ES-I3 (cell line): Measurements from ENCODE around the gene MIB1.
"Not testable (repeated sequence)": the region's sequence is repeated elsewhere in the genome, so short reads cannot be mapped to it uniquely, and the experiment has no call there.

Experiments
- H3K36me3 ChIP-seq: 2 replicates; pipeline ENCODE4 v1.6.1; 2013; ENCODE audit warnings: mild to moderate bottlenecking, low read length, control low read depth, moderate library complexity; ENCODE audit not compliant: insufficient read depth
- H3K4me1 ChIP-seq: 2 replicates; pipeline ENCODE4 v1.6.1; 2013; ENCODE audit warnings: mild to moderate bottlenecking, control low read depth, low read length; ENCODE audit not compliant: insufficient read depth
- H3K9ac ChIP-seq: 2 replicates; pipeline ENCODE4 v1.6.1; 2013; ENCODE audit warnings: low read depth, mild to moderate bottlenecking, low read length, moderate library complexity
- H3K9me3 ChIP-seq: 2 replicates; pipeline ENCODE4 v1.6.1; 2013; ENCODE audit warnings: mild to moderate bottlenecking, low read length, moderate library complexity; ENCODE audit not compliant: control insufficient read depth, insufficient read depth

The MIB1 gene

DNA sequence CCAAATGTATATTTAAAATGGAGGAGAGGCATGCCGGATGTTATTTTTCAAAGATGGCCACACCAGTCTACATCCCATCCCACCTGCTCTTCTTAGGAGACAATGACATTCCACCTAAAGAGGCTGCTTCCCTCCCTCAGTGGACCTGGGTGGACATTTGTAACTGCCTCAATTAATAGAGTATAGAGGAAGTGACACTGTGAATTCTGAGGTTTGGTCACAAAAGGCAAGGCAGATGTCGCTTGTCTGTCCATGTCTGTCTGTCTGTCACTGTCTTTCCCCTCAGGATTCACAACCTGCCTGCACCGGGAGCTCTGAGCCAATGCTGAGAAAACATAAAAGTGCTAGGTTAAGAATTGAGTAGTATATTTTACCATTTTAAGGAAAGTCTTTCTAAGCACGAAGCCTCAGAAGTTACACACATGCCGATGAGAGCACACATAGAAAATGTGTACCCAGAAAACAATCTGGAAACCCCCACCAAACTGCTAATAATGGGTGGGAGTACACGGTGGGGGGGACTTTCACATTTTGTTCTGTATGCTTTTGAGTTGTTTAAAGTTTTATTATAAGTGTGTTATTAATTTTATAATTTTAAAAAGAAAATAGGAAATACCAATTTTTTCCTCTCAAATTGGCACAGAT, 21.0 kb downstream of the MIB1 start:
- no peaks in the 10 kb centered on the region for H3K9me3 ChIP-seq
- 0 out of 2 replicates have a peak, but pooled peaks cover 3% of the 10 kb centered on the region for H3K36me3 ChIP-seq
- no peak overlapping the region for H3K9ac ChIP-seq
- peaks cover 19% of the 10 kb centered on the region for H3K4me1 ChIP-seq

DNA sequence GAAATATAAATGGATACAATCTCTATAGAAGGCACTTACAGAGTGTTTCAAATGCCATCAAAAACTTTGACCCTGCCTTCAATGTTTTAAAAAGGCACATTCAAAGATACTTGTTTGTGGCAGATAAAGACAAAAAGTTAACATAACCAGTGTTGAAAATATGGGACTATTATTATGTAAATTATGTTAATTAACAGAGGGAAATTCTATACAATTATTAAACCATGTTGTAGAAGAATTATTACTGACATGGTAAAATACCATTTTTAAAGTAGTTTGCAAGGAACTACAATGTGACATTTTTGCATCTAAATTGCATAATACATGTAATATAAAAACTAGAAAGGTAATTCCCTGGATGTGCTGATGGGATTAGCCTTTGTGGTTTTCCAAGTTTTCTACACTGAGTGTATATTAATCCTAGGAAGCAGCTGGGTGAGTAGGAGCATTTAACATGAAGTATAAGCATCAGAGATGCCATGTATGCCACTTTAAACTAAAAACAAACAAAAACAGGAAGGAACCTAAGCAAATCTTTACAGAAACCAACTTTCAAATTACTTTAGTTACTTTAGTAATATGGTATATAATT, 21.7 kb downstream of the MIB1 start:
- peaks cover 19% of the 10 kb centered on the region for H3K4me1 ChIP-seq
- H3K9me3 ChIP-seq = no peaks in the 10 kb centered on the region
- H3K9ac ChIP-seq = no peak overlapping the region
- H3K36me3 ChIP-seq = 0 out of 2 replicates have a peak, but pooled peaks cover 3% of the 10 kb centered on the region

DNA sequence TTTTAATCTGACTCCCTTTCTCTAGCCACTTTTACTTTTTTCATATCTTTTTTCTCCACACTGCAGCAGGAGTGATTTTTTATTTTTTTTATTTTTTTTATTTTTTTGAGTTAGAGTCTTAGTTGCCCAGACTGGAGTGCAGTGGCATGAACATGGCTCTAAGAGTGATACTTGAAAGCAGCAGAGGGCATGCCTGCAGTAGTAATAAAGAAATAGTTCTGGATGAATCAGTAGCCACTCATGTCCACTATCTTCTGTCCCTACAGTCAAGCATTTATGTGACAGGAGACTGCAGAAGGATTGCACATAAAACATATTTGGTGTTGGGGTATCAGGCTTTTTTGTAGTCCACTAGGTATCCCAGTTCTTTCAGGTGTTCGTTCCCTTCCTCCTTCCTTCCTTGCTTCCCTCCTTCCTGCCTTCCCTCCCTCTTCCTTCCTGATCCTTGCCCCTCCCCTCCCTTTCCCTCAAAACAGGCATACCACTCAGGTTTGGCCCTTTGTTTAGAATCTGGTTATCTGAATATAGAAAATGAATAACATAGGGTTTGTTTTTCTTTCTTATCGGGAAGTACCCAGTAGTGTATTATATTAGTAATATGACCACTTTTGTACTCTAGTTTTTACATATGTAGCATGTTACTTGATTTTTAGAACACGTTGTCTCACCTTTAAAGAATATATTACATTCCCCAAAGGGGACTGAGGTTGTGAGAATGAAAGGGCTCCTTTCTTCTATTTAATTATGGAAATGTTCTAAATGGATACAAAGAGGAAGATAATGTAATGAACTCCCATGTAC, 23.5 kb downstream of the MIB1 start:
- Histone ChIP-seq H3K9ac (no peak overlapping the region), H3K36me3 (peaks cover 7% of the 10 kb centered on the region; the same call in 1 of the 2 replicates), H3K9me3 (no peaks in the 10 kb centered on the region), H3K4me1 (peaks cover 19% of the 10 kb centered on the region)

DNA sequence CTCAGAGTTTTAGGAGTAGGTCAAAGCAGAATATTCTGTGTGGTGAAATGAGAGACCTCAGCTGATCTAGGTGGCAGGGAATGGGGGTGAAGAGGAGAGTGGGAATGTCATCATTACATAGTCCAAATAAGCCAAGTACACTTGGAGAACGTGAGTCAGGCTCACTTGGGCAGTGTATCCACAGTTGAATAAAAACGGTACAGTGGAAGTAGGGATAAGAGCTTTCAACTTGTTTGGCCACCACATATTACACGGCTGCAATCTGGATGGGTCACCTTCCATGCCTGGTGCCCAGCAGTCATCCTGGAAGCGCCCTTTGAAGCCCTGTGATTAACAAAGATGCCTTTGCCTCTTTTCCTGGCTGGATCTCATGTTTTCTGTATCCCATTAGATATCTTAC, 28.6 kb downstream of the MIB1 start:
- Histone ChIP-seq H3K9ac (no peak overlapping the region), H3K36me3 (peaks cover 18% of the 10 kb centered on the region), H3K4me1 (no peaks in the 10 kb centered on the region), H3K9me3 (no peaks in the 10 kb centered on the region)

DNA sequence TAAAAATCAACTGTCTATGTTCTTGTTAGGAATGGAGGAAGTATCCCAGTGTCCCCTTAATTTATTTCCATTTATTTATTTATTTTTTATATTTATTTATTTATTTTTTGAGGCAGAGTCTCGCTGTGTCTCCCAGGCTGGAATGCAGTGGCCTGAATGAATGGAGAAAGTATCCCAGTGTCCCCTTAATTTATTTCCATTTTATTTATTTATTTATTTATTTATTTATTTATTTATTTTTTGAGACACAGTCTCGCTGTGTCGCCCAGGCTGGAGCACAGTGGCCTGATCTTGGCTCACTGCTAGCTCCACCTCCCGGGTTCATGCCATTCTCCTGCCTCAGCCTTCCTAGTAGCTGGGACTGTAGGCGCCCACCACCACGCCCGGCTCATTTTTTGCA, 34.1 kb downstream of the MIB1 start:
- H3K4me1 ChIP-seq = no peaks in the 10 kb centered on the region
- peaks cover 4% of the 10 kb centered on the region for H3K36me3 ChIP-seq
- no peak overlapping the region for H3K9ac ChIP-seq
- no peaks in the 10 kb centered on the region for H3K9me3 ChIP-seq

DNA sequence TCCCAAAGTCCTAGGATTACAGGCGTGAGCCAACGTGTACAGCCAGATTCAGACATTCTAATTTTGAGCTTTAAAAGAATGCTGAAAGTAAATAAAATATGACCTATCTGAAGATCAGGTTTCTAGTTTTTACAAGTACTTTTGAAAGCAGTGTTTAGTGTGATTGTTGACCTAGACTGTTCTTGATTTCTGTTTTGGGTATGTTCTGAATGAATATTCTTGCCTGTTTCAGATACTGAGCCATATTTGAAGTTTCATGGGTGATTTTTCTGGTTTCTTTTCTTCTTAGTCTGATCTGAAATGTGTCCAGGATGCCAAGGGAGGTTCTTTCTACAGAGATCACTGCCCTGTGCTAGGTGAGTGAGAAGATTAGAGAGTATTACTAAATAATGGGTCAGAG, 37.2 kb downstream of the MIB1 start:
- H3K4me1 ChIP-seq = no peaks in the 10 kb centered on the region
- peaks cover 4% of the 10 kb centered on the region for H3K36me3 ChIP-seq
- H3K9me3 ChIP-seq = no peaks in the 10 kb centered on the region
- no peak overlapping the region for H3K9ac ChIP-seq

DNA sequence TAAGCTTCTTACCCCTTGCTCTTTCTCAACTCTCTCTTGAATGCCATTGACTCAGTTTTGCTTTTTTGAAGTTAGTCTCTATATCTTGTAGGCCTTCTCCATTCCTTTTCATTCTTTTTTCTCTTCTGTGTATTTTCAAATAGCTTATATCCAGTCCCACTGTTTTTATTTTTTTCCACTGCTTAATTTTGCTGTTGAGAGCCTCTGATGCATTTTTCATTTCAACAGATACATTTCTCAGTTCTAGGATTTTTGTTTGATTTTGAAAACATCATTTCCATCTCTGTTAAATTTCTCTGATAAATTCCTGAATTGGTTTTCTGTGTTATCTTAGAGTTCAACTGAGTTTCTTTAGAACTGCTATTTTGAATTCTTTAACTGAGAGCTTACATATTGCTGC, 45.9 kb downstream of the MIB1 start:
- Histone ChIP-seq H3K36me3 (peaks cover 10% of the 10 kb centered on the region), H3K9ac (no peak overlapping the region), H3K4me1 (no peaks in the 10 kb centered on the region), H3K9me3 (no peaks in the 10 kb centered on the region; the same call in 1 of the 2 replicates)

DNA sequence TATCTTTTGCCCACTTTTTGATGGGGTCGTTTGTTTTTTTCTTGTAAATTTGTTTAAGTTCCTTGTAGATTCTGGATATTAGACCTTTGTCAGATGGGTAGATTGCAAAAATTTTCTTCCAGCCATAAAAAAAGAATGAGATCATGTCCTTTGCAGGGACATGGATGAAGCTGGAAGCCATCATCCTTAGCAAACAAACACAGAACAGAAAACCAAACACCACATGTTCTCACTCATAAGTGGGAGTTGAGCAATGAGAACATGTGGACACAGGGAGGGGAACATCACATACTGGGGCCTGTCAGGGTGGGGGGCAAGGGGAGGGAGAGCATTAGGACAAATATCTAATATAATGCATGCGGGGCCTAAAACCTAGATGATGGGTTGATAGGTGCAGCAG, 55.5 kb downstream of the MIB1 start:
- H3K9me3 ChIP-seq, H3K4me1 ChIP-seq, H3K9ac ChIP-seq, H3K36me3 ChIP-seq: not testable (repeated sequence)

DNA sequence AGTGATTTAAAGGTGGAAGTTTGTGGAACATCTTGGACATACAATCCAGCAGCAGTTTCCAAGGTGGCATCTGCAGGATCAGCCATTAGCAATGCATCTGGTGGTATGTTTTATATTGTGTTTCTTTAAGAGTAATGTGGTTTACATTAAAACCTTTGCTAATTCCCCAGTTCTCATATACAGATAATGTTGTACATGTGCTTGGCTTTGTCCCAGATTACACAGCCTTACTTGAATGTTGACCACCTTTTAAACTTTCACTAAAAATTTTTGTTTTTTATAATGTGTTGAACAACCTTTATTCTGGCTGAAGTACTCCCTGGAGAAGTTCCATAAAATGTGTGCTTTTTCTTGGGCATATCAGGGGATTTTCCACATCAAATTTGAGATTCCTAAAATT, 57.5 kb downstream of the MIB1 start:
- no peaks in the 10 kb centered on the region for H3K4me1 ChIP-seq
- no peak overlapping the region for H3K9ac ChIP-seq
- H3K9me3 ChIP-seq = no peaks in the 10 kb centered on the region
- H3K36me3 ChIP-seq = no peaks in the 10 kb centered on the region

DNA sequence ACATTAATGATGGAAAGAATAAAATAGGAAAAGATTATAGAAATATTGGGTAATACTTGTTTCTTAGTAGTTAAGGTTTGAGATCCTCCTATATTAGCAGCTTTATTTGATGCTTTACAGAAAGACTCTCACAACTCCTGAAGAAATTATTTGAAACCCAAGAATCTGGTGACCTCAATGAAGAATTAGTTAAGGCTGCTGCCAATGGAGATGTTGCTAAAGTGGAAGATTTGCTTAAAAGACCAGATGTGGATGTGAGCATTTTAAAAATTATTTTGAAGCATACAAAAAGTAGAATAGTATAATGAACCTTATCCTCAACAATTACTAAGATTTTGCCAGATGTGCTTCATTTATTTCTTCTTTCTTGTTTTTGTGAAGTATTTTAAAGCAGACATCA, 59.1 kb downstream of the MIB1 start:
- H3K9me3 ChIP-seq = no peaks in the 10 kb centered on the region
- 0 out of 2 replicates have a peak, but pooled peaks cover 2% of the 10 kb centered on the region for H3K36me3 ChIP-seq
- H3K9ac ChIP-seq = no peak overlapping the region
- no peaks in the 10 kb centered on the region for H3K4me1 ChIP-seq

DNA sequence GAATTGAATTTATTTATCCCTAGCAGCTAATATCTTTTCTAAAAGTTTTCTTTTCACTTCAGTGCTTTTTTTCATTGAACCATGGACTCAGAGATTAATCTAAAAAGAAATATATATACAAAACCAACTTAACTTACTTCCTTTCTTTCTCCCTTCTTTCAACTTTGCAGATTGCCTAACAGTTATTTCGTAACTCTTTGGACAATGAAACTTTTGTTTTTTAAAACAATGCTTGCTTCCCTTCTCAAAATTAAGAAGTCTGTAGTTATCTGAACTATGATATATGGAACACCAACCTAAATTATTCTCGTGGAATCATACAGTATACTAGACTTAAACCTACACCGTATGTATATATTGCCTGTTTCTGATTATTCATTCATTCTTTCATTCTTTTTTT, 62.9 kb downstream of the MIB1 start:
- H3K36me3 ChIP-seq = peaks cover 6% of the 10 kb centered on the region; the same call in 1 of the 2 replicates

DNA sequence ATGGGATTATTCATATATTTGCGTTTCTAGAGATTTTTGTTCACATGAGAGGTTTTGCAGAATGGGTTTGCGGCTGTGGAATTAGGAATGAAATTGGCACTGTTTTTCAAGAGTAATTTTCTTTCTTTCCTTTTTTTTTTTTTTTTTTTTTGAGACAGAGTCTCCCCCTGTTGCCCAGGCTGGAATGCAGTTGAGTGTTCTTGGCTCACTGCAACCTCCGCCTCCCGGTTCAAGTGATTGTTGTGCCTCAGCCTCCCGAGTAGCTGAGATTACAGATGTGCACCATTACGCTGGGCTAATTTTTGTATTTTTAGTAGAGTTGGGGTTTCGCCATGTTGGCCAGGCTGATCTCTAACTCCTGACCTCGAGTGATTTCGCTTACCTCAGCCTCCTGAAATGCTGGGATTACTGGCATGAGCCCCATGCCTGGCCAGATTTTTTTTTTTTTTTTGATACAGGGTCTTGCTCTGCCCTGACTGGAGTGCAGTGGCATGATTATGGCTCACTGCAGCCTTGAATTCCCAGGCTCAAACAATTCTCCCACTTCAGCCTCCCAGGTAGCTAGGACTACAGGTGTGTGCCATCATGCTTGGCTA, 65.3 kb downstream of the MIB1 start:
- Histone ChIP-seq H3K9ac (no peak overlapping the region), H3K36me3 (peaks cover 6% of the 10 kb centered on the region; the same call in 1 of the 2 replicates), H3K9me3 (0 out of 2 replicates have a peak, but pooled peaks cover 7% of the 10 kb centered on the region), H3K4me1 (no peaks in the 10 kb centered on the region)

More for the DNA sequence above, 62.9 kb downstream of the MIB1 start:
- H3K4me1 ChIP-seq = no peaks in the 10 kb centered on the region
- no peak overlapping the region for H3K9ac ChIP-seq
- no peaks in the 10 kb centered on the region for H3K9me3 ChIP-seq

DNA sequence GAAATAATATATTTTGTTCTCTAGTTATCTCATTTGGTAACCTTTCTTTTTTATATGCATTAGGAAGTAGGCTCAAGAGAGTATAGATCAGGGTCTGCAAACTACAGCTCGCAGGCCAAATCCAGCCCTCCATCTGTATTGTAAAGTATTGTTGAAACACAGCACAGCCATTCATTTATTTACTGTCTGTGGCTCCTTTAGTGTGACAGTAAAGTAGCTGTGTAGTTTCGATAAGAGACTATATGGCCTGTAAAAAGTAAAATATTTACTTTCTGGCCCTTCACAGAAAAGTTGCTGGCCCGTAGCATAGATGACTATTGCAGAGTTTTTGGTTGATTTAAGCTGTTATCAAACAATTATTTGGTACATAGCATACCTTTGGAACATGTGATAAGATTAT, 67.6 kb downstream of the MIB1 start:
- Histone ChIP-seq H3K4me1 (no peaks in the 10 kb centered on the region), H3K9ac (no peak overlapping the region), H3K9me3 (0 out of 2 replicates have a peak, but pooled peaks cover 7% of the 10 kb centered on the region), H3K36me3 (peaks cover 6% of the 10 kb centered on the region; the same call in 1 of the 2 replicates)

DNA sequence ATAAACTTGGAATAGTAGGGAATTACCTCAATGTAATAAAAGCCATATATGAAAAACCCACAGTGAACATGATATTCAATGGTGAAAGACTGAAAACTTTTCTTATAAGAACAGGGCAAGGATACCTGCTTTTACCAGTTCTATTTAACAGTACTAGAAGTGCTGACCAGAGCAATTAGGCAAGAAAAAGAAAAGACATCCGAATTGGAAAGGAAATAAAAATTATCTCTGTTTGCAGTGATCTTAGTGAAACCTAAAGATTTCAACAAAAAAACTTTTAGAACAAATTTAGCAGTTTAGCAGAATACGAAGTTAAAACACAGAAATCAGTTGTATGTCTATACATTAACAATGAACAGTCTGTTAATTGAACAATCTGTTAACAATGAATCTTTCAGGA, 69.1 kb downstream of the MIB1 start:
- Histone ChIP-seq H3K9ac (no peak overlapping the region), H3K36me3 (peaks cover 4% of the 10 kb centered on the region; the same call in 1 of the 2 replicates), H3K9me3 (0 out of 2 replicates have a peak, but pooled peaks cover 7% of the 10 kb centered on the region), H3K4me1 (no peaks in the 10 kb centered on the region)
